LoVo (cell line): ENCODE results near the gene MUC4.
"Not testable (repeated sequence)": the region's sequence is repeated elsewhere in the genome, so short reads cannot be mapped to it uniquely, and the experiment has no call there.

ENCODE experiments used
- DNase-seq: peaks from one replicate; pipeline ENCODE4 v3.0.0-alpha.2; 2016; ENCODE audit warnings: low spot score

MUC4 gene

DNA sequence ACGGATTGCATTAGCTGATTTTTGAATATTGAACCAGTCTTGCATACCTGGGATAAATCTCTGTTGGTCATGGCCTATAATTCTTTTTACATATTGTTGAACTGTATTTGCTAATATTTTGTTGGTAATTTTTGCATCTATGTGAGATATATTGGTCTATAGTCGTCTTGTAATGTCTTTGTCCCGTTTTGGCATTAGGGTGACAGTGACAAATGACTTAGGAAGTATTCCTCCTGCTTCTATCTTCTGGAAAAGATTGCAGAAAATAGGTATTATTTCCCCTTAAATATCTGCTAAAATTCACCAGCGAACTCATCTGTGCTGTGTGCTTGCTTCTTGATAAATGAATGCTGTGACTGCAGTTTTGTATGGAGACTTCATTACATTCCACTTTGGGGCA, 67.3 kb downstream of the MUC4 start:
- DNase-seq: no peak

DNA sequence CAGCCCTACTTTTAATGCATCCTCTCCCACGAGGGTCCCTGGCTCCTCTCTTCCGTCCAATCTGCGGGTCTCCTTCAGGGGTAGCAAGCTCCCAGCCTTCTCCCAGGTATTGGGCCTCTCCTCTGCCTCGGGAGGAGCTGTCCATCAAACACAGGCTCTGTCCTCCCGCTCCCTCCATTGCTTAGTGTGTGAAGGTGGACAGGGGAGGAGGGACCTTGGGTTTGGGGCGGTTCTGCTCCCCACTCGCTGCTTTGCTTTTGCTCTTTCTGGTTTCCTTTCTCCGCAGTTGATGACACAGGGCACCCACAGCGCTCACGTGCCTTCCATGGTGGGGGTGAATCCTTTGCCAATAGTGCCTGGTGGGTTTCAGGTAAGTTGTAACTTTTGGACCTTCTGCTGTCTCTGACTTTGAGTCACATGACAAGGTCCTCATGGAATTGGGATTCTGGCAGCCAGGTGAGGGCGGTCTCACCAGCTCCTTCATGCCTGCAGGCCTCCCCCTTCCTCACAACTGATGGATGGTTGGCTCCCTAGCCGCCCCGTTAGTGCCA, 72.1 kb downstream of the MUC4 start:
- DNase-seq: no peak

DNA sequence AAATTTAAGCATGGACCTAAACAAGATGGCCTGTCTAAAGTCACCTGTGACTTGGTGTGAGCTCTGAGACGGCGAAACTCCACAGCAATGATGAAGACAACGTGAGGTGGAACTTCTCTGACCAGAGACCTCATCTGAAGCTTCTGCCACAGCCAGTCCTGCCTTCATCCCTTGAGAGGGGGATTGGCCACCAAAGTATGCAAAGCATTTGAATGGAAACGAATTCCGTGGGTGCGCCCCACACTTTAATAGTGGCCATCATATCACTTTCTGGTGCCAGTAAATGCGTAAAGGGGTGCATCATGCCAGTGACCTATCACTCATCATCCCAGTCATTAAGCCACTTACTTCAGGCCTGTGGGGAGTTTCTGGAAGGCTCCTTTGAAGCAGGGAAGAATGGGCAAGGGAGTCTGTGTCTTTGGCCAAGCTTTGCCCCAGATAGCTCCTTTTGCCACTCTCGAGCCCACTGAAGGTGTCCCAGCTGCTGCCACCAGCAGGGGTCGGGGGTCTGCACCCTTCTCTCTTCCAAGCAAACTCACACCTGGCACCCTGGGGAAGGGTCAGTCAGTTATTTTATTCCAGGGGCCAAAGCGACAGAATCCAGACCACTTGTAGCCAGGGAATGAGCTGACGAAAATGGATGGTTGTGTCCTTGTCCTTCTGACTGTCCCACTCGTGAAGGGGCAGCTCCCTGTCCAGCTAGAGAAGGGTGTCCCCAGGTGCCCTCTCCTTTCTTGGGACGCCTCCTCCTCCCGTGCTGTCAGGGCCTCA, 73.3 kb downstream of the MUC4 start:
- DNase-seq: no peak

DNA sequence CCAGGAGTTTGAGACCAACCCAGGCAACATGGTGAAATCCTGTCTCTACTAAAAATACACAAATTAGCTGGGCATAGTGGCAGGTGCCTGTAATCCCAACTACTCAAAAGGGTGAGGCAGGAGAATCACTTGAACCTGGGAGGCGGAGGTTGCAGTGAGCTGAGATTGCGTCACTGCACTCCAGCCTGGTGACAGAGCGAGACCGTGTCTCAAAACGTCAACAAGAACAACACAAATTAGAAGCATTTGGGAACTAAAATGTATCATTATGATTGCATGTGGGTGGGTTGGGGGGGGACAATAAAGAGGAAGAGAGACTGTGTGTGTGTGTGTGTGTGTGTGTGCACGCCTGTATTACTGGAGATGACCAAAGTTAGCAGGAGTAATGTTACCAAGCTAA, 73.9 kb downstream of the MUC4 start:
- DNase-seq: not testable (repeated sequence)

DNA sequence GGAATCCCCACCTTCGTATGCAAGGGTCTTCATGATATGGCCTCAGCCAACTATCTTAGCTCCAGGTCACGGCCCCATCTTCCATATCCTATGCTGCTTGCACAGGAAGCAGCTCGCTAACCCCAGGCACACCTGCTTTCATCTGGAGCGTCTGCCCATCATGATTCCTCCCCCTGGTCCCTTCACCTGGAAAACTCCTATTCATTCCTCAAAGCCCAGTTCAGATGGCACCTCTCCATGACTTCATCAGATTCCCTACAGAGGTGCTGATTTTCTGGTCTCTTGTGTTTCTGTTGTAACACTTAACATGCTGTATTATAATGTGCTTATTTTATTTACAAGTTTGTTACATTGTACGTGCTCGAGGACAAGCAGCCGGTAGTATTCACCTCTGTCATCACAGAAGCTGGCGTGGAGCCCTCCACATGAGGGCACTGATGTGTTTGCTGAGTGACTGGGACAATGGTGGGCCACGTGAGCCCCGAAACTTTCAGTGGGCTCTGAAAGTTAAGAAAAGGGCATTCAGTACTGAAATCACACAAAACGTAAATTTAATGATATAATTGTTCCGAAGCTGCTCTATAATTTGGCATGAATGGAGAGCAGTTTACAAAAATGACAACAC, 74.8 kb downstream of the MUC4 start:
- no peak for DNase-seq

DNA sequence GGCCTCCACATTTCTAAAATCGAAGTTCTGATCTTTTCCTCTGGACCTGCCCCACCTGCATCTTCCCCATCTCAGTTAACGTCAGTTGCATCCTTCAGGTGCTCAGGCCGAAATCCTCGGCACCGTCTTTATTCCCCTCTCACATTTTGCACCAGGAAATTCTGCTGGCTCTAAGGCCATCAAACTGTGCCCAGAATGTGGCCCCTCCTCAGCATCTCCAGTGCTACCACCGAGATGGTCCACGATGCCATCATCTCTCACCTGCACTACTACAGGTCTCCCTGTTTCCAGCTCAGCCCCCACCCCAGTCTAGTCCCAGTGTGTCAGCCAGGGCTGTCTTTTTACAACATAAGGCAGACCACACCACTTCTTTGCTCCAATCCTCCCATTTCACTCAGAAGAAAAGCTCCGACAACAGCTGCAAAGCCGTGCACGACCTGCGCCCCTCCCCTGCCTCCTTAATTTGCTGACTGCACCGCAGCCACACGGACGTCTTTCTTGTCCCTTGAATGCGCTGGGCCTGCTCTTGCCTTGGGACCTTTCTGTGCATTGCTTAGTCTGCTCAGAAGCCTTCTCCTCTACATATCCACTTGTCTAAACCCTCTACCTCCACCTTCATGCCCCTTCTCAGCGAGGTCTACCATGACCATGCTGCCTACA, 76.6 kb downstream of the MUC4 start:
- no peak for DNase-seq

DNA sequence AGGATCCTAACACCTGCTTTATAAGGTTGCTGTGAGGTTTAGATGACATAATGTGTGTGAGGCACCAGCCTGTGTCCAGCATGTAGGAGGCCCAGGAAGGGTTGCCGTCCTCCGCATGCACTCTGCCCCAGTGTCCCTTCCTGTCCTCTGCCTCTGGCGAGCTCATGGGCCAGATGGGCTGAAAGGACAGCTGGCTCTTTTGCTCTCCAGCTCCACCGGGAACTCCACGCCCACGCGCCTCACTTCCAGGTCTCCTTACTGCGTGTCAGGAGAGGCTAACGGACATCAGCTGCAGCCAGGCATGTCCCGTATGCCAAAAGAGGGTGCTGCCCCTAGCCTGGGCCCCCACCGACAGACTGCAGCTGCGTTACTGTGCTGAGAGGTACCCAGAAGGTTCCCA, 78.8 kb downstream of the MUC4 start:
- no peak for DNase-seq

DNA sequence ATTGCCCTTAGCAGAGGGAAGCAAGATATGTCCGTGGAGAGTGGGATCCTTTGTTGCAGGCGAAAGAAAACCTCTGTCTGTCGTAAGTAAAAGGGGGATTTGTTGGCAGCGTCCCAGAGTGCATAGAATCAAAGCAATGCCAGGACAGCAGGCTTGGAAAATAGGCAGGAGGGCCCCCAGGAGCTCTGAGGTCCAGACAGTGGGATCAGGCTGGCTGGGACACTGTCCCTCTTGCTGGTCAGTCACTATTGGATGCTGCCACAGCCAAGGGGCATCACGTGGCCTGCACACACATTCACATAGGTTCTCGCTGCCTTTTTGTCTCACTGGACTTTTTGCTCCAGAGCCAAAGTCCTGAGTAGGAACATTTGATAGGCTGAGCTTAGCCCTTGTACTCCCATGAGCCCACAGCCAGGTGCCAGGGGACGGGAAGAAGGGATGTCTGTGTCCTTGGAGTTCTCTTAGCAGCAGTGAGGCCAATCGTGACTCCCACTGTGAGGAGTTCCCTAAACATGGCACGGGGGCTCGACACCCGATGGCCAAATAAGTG, 80.3 kb downstream of the MUC4 start:
- DNase-seq: no peak

DNA sequence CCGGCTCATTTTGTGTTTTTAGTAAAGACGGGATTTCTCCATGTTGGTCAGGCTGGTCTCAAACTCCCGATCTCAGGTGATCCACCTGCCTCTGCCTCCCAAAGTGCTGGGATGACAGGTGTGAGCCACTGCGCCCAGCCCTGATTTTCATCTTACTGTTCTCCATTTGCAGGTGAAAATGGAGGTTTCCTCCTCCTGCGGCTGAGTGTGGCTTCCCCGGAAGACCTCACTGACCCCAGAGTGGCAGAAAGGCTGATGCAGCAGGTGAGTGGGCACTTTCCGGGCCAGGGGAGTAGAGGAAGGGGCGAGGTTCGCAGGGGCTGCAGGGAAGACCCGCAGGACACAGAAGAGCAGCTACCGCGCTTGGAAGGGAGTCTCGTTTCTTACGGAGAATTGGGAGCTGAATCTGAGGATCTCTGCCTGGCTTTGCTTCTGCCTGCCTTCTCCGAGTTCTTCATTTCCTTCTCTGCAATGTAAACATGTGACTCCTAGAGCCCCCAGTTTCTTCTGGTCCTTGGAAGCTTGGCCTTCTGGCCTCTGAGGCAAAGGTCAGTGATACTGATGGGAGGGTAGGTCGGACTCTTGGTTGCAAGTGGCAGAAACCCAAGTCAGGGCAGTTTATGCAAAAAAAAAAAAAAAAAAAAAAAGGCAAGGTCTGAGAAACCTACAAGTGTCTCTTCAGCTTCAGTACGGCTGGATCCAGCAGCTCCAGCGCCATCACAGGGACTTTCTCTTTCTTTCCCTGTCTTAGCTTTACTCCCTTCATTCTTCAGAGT, 82.1 kb downstream of the MUC4 start:
- no peak for DNase-seq

DNA sequence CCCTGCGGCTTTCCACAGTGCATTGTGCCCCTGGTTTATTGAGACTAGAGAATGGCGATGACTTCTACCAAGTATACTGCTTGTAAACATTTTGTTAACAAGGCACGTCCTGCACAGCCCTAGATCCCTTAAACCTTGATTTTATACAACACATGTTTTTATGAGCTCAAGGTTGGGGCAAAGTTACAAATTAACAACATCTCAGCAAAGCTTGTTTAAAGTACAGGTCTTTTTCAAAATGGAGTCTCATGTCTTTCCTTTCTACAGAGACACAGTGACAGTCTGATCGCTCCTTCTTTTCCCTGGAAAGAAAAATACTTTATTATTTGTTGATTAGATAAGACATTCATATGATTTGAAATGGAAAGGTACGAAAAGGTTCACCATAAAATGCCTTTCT, 82.9 kb downstream of the MUC4 start:
- DNase-seq: not testable (repeated sequence)

DNA sequence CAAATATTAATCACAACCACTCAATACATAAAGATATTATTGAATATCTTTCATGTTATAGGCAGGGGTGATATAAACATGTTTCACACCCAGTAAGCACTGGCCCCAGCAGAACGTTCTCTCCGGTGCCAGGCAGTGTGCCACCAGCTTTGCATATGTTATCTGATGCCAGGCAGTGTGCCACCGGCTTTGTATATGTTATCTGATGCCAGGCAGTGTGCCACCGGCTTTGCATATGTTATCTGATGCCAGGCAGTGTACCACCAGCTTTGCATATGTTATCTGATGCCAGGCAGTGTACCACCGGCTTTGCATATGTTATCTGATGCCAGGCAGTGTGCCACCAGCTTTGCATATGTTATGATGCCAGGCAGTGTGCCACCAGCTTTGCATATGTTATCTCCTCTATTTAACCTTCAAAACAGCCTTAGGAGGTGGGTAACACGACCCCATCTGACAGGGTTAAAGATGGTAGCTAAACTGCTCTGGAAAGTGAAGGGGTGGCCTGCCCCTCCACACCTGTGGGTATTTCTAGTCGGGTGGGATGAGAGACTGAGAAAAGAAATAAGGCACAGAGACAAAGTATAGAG, 84.0 kb downstream of the MUC4 start:
- no peak for DNase-seq

DNA sequence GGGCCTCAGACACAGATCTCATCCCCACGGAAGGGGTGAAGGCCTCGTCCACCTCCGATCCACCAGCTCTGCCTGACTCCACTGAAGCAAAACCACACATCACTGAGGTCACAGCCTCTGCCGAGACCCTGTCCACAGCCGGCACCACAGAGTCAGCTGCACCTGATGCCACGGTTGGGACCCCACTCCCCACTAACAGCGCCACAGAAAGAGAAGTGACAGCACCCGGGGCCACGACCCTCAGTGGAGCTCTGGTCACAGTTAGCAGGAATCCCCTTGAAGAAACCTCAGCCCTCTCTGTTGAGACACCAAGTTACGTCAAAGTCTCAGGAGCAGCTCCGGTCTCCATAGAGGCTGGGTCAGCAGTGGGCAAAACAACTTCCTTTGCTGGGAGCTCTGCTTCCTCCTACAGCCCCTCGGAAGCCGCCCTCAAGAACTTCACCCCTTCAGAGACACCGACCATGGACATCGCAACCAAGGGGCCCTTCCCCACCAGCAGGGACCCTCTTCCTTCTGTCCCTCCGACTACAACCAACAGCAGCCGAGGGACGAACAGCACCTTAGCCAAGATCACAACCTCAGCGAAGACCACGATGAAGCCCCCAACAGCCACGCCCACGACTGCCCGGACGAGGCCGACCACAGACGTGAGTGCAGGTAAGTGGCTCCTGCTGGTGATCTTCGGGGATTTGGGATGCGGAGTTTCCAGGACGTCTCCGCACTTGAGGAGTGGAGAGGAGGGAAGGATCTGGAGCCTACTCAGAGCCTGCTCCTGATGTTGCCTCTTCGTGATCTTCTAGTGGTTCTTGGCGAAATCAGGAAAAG, 85.6 kb downstream of the MUC4 start:
- not testable (repeated sequence) for DNase-seq

DNA sequence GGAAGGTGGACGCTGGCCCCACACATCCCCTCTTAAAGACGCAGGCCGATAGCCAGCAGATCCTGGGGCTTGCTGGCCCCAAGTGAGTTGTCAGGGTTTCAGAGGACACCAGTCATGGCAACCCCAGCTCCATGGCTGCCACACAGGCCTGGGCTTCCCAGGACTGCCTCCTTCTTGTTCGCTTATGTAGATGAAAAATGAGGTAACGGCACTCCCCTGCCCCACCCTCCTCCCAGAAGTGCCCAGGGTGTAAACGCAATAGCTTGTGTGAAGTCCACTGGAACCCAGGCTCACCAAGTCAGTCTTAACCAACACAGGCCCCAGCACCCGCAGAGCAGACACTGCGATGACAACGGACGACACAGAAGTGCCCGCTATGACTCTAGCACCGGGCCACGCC, 87.4 kb downstream of the MUC4 start:
- not testable (repeated sequence) for DNase-seq

DNA sequence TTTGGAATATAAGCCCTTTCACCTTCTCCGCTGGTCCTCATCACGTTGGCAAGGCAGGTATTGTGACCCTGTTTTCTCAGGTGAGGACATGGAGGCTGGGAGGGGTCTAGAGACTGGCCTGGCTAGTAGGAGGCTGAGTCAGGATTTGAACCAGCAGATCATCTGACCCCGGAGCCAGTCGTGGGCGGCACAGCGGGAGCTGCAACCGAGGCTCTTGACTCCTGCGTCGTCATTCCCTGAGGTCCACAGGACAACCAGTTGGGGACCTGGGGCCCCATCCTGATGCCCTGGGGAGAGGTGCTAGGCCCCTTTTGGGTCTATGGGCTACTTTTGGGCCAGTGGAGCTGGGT, 88.8 kb downstream of the MUC4 start:
- DNase-seq: not testable (repeated sequence)

DNA sequence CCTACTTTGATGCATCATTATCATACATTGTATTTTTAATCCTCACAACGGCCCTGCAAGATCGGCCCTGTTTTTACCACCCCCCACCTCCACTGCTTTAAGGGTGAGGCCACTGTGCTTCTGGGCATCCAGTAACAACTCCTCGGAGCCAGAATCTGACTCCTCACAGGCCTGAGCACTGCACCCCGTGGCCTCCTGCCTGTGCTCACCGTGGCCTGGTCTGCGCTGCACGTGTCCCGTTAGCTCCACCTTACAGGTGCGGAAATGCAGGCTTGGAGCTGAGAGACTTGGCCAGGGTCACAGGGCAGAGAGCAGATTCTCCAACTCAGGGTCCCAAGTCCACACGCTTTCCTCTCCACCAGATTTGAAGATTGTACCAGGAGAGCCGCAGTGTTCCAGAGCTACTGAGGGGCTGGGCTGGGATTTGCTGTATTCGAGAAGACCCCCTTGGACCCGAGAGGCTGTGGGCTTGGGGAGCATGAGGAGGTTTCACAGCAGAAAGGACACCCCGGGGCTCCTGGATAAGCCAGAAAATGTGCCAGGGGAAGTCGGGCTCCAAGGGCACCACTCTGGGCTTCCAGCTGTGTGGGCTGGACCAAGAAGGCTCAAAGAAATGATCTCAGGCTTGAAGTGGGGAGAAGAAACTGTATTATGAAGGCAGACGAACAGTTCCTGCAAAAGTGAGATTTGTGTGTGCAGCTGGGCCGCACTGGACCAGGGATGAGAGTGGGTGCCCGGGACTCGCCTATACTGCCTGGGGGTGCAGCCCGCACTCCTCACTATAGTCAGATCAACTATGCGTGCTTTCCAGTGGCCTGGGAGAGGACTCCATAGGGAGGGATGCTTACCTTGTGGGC, 89.4 kb downstream of the MUC4 start:
- not testable (repeated sequence) for DNase-seq

DNA sequence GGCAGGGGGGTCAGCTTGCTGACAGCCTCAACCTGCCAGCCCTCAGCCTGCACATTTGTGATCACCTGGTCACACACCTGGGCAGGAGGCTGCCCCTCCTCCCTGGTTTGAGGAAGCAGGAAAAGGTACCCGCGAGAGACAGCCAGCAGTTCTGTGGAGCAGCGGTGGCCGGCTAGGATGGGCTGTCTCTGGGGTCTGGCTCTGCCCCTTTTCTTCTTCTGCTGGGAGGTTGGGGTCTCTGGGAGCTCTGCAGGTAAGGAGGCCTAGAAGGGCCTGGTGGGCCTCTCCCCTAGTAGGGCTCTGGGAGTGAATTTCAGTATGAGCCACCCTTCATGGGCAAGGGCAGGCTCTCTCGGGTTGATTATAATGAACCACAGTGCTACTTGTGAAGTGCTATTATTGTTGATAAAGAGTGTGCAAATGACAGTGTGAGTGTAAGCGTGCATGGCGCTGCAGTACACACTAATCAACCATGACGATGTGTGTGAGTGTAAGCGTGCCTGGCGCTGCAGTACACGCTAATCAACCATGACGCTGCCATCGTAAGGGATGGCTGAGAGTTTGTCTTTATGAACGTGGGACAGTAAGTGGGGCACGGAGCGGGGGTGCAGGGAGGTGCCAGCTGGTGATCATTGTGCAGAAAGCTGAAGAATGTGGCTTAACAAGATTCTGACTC, 90.8 kb downstream of the MUC4 start, which contains the start of gene MUC20:
TSS of gene MUC20 (plus strand) at position 148 of the 676 bp plus-strand sequence. CDS start at position 178, 30 bp downstream.
- DNase-seq: not testable (repeated sequence)

DNA sequence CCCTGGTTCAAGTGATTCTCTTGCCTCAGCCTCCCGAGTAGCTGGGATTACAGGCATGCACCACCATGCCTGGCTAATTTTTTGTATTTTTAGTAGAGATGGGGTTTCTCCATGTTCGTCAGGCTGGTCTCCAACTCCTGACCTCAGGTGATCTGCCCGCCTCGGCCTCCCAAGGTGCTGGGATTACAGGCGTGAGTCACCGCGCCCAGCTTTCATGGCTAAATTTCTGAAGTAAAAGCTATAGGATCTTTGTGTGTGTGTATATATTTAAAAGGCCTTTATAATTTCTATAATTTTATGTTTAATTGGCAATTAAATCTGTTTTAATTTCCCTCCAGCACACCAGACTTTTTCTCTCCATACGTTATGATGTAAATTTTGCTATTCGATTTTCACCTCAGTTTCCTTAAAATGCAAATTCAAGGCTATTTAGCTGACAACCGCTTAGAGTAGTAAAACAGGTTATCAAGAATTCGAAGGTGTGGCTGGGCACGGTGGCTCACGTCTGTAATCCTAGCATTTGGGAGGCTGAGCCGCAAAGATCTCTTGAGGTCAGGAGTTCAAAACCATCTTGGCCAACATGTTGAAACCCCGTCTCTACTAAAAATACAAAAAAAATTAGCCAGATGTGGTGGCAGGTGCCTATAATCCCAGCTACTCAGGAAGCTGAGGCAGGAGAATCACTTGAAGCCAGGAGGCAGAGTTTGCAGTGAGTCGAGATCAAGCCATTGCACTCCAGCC, 92.0 kb downstream of the MUC4 start:
- peak; percentile 62 for DNase-seq

DNA sequence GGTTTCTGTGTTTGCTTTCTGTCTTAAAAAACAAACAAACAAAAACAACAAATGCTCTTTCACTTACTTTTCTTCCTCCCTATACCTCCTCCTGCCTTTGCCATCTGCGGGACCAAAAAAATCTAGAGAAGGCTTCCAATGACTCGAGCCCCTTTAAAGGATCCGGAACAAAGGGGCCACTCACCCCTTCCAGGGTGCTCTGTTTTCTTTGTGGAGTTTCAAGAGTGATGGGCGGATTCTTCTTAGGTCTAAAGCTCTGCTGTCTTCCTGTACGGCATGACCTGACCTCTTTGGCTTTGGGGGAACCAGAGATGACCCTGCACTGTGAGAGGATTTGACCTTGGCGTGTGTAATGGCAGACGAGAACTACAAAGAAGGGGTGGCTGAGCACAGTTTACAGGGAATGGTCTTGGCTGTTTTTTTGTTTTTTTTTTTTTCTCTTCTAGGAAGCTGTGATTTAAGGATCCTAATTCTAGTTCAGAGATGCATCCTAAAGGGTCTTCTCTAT, 93.2 kb downstream of the MUC4 start:
- no peak for DNase-seq
